Limb (tissue), 2 donors: Measurements from ENCODE around the gene ENDOV.

ENCODE experiments used
- DNase-seq, 2 donors: peaks; one replicate each; pipeline ENCODE4 v3.0.0-alpha.2; 2016; ENCODE audit errors: extremely low spot score in 2 of 2

The ENDOV gene

DNA sequence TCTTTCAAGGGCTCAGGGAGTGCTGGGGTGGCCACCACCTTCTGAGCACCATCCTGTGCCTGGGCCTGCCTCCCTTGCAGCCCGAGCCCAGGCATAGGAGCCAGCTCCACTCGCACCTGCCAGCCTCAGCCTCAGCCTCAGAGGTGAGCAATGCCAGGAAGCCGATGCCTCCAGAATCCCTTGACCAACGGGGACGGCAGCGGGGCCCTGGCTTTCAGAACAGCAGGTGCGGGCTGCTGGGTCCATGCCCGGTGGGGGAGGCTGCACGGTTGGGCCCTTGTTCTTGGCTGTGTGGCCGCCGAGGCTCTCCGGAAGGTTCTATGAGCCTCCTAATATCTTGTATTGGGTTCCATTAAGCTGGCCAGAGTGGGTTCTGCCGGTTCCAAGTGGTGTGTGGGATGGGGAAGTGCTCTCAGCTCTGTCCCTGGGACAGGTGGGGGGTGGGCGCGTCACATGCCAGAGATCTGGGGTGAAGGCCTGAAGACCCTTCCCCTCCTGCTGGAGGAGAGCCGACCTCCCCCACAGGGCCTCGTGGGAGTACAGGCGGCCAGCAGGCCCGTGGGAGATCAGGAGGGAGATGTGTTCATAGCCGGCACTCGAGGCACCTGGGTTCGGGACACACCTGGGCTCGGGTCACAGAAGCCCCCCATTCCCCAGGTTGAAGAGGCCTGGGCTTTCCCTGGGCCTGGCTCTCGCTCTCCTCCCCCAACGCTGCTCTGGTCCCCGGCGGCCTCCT is 34.4 kb downstream of the ENDOV start:
- DNase-seq = no peak

DNA sequence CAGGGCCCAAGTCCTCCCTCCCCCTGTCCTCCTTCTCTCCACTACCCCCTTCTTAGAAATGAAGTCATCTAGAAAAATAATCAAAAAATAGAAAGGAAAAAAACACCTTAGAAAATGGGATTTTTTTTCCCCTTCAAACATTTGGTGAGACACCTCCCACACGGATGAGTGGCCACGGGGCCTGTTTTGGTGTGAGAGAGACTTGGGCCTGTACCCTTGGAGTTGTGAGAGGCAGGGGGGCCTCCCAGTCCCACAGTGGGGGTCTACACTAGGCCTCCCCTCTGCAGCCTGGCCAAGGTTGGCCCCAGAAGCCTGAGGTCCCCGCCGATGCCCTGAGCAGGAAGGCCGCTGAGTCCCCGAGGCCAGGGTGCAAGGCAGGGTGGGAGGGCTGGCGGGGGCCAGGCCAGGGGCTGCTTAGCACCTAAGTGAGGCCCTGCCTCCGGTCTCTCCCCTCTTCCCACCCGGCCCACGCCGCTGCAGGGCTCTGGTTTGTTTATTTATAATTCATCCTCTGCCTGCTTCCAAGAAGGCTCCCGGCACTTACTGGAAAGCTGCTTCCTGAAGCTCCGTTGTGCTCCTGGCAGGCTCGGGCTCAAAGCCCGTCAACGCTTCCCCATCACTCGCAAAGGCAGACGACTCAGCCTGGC is 35.1 kb downstream of the ENDOV start:
- no peak for DNase-seq

GRCh38 chr17:80451104-80451775 is 36.3 kb downstream of the ENDOV start:
- no peak for DNase-seq

DNA sequence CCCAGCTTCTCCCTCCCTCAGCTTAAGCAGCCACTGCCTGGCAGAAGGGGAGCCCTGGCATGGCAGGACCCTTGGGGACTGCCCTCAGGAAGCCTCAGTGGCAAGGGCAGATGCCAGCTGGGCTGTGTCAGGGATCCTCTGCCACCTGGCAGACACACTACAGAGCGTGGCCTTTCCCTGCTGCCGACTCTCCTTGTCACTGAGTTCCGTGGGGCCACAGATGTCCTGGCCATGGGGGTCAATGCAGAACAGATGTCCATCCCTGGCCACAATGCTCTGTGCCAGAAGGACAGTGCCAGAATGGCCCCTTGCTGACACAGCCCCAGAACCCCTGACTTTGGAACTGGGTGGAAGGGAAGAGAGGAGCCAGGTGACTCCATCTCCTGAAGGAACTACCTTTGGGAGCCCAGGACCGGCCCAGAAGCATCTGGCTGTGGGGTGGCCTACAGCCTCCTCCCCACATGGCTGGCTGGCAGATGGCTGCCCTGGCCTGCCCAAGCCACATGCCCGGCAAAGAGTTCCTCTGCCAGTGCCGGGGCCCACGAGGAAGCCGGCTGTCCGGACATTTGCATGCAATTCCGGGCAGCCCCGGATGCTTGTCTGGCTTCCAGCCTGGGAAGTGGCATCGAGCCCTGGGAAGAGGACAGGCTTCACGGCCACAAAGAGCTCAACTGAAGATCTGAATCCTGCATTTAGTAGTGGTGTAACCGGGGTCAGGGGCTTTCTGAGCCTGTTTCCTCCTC is 37.4 kb downstream of the ENDOV start:
- DNase-seq = no peak

GRCh38 chr17:80453126-80453997 is 38.4 kb downstream of the ENDOV start:
- DNase-seq = no peak

- no peak for DNase-seq
Observed at GRCh38 chr17:80453998-80454556, 39.1 kb downstream of the ENDOV start.

GRCh38 chr17:80454557-80455335 is 39.8 kb downstream of the ENDOV start:
- peak; percentile 97 for DNase-seq

DNA sequence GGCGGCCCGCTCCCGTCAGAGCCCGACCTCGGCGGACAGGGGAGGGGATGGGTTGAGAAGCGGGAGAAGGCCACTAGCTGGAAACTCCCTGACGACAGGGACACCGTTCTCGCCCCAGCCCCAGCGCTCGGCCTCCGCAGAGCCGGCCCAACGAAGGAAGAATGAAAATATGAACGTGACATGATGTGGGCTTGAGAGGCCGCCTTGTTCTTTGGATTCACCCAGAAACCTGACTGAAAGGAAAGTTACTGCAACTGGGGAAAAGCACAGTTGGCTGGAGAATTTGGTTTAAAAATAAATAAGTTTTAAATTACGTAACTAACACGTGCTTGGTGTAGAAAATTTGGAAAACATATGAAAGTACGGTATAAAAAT is 40.4 kb downstream of the ENDOV start:
- DNase-seq = peak in 1 of 2 donors; percentile 37

DNA sequence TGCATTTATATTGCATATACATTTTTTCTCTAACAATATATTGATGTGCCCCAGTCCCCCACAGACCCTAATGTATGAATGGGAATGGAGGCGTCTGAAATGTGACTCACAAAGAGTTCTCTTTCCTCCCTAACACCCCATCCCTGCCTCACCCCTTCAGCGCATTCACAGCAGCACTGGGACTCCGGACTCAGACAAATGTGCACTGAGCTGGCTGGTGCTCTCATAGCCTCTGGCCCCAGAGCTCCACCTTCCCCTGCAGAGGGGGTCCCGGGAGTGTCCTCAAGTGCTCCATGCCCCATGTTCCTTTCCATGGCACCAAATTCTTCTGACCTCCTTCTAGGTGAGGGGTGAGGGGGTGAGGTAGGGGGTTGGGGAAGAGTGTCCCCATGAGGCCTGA is 40.8 kb downstream of the ENDOV start:
- DNase-seq = no peak

DNA sequence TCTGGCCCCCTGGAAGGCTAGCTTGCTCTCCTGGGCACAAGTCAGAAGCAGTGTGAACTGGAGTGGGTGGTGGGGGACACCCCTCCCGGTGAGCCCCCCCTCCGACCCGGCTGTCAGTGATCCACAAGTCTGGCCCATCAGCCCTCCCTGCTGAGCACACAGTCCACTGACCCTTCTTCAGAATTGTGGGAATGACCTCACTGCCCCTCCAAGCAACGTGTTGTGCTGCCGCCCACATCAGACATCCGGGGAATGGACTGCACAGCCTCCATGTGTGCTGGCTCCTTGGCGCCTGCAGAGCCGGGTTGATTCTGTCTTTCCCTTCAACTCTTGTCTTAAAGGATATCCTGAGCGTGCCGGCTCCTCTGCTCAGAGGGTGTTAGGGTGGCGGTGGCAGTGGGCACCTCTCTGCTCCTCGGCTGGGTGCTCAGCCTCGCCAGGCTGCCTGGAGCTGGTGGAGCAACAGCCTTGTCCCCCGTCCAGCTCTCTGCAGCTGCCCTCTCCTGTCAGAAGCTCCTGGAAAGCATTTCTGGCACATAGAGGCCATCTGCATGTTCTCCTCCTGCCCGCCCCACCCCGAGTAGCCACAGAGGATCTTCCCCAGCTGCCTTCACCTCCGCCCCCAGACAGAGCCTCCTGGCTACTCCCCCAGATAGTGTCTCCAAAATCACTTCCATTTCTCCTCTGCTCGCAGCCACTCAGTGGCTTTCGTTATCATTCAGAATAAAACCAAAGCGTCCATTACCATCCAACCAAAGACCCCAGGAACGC is 41.7 kb downstream of the ENDOV start:
- DNase-seq = peak in 1 of 2 donors; percentile 44

DNA sequence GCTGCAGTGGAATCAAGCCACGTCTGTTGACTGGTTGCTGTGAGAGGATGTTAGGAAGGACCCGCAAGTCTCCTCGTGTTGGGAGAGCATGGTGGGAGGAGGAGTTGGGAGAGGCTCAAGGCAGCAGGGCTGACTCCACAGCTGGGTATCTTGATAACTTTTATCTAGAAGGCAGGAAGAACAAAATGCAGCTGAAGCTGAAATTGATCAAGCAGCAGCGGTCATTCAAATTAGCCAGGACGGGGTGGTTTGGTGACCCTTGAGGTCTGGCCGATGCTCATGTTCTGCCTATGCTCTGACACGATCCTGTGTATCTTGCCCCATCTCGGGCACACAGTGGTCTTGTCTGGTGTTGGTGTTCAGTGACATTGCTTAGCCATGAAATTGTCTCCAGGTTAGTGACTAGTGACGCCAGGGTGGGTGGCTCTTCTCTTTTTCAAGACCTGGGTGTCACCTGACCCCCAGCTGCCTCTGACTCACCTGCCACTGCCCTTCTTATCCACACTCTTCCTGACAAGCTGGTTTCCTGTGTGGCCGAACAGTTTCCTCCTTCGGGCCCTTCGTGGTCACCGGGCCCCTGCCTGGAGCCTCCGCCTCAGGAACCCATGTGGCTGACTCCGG is 42.4 kb downstream of the ENDOV start:
- no peak for DNase-seq

- no peak for DNase-seq
Observed at GRCh38 chr17:80458016-80458415, 43.0 kb downstream of the ENDOV start.

GRCh38 chr17:80459234-80459633 is 44.3 kb downstream of the ENDOV start:
- DNase-seq = no peak

- no peak for DNase-seq
Observed at GRCh38 chr17:80460429-80460834, 45.5 kb downstream of the ENDOV start.

DNA sequence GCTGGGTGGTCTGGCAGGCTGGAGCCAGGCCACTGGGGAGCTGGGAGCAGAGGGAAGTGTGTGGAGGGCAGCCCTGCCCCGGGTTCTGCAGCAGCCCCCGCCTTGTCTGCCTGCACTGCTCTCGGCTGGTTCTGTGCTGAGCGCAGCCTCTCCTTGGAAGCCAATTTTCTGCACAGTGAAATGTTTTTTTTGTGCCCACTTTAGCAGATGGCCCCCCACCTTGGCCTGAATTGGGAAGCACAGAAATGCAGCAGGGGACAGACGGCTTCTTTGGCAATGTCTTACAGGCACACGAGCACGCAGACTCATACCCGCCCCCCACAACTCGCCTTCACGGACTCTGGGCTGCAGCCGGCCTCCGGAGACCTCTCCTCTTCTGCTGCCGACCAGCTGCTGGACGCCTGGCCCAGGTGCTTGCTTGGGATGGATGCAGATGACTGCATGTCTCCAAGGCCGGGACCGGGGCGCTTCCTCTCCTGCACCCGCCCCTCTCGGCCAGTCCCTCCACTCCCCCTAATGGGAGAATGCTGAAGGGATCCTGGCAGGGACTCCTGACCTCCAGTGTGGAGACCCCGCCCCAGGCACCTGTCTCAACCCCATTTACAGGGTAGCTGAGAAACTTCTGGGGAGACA is 46.7 kb downstream of the ENDOV start:
- DNase-seq = no peak

DNA sequence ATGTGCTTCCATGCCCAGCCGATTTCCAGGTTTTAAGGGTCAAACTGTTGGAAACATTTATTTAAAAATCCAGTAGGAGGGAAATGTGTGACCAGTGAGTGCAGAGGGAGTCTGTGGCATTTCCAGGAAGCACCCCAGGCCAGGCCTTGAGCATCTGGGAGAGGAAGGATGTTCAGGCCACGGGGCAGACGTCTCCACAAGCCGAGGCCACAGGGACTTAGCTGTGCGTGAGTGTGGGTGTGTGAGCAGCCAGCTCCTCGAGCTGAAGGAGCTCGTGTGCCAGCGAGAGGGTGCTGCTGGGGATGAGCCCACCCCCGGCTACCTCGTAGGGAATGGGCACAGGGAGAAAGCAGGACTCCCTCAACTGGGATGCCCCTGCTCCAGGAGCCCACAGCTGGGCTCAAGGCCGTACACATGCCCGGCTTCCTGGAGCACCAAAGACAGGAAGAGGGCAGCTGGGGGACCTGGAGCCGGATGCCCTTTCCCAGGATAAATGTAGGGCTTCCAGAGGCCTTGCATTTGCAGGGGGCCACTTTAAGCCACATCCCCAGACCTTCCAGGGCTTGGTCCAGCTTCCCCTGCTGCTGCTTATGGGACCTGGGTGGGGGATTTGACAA is 48.9 kb downstream of the ENDOV start:
- DNase-seq = no peak

- DNase-seq = no peak
Observed at GRCh38 chr17:80464486-80464885, 49.5 kb downstream of the ENDOV start.
